HK-2 (cell line): ENCODE data around the gene GRIN1.

Experiments used
- DNase-seq: peaks from one replicate; pipeline ENCODE4 v3.0.0-alpha.2; 2018; ENCODE audit not compliant: unreplicated experiment

GRIN1 gene

GRCh38 chr9:137193771-137194170, 54.8 kb downstream of the GRIN1 start:
- DNase-seq, result no peak

- peak; percentile 40 for DNase-seq
These were observed 55.4 kb downstream of the GRIN1 start for GRCh38 chr9:137194388-137194787.

- DNase-seq, result no peak
These were observed 56.0 kb downstream of the GRIN1 start for GRCh38 chr9:137194909-137195308.

- DNase-seq, result no peak
These were observed 56.7 kb downstream of the GRIN1 start for GRCh38 chr9:137195525-137196220.

DNA sequence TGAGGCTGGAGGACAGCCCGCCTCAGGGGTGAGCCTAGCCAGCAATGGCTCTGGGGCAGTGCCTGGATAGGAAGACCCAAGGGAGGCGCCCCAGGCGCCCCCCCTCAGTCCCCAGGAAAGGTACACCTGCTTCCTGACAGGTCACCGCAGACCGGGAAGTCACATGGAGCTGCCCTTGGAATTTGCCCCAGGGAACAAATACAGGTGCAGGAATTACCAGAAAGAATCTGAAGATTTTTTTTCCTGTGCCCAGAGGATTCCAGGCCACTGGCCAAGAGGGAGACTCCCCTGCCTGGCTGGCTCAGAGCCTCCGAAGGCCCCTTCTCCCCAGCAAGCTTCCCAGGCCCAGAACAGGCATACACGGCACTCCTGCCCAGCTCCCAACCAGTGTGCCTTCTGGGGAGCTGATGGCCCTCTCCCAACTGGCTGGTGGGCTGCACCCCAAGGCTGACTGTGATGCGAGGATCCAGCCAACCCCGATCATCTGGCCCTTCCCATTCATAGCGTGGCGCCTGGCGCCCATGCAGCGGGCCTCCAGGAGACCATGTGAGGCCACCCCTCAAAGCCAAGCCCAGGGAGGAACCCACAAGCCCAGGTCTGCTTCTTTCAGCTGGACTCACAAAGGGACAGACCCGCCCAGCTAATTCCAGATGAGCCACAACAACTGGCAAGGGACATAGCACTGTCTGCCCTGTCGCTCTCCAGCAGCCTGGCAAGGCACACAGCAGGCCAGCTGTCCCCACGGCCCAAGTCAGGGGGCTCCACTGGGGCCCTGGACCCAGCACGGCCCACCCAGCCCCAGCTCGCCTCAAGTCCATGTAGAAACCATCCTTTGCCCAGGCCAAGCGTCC, 59.3 kb downstream of the GRIN1 start:
- DNase-seq, result no peak

- DNase-seq, result no peak
These were observed 59.9 kb downstream of the GRIN1 start for GRCh38 chr9:137198902-137199283.

DNA sequence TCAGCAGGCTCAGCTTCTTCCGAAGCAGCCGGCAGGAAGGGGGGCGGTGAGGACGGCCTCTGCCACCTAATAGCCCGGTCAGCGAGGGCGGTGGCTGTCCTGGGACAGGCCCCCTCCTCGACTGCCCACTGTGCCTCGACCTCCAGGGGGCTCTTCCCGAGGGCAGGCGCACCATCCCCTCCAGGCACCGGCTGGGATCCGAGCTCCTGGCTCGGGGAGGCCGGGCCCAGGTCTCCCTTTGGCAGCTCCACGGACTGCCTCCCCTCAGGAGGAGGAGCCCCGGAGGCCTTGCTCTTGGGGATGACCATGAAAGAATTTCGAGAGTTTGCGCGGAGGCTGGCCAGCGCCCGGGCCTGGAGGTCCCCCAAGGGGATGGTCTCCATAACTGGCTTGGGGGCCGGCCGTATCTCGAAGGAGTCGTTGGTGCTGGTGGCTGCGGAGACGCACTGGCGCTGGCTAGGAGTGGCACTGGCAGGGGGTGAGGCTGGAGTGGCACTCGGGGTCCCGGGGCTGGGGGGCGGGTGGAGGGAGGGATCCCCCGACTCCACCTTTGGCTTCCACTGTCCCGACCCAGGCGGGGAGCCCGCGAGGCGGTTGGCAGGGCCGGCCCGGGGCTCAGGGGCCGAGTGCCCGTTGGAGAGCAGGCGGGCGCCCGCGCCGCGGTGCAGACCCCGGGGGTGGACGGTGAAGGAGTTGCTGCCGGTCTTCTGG, 60.6 kb downstream of the GRIN1 start:
- peak; percentile 47 for DNase-seq

DNA sequence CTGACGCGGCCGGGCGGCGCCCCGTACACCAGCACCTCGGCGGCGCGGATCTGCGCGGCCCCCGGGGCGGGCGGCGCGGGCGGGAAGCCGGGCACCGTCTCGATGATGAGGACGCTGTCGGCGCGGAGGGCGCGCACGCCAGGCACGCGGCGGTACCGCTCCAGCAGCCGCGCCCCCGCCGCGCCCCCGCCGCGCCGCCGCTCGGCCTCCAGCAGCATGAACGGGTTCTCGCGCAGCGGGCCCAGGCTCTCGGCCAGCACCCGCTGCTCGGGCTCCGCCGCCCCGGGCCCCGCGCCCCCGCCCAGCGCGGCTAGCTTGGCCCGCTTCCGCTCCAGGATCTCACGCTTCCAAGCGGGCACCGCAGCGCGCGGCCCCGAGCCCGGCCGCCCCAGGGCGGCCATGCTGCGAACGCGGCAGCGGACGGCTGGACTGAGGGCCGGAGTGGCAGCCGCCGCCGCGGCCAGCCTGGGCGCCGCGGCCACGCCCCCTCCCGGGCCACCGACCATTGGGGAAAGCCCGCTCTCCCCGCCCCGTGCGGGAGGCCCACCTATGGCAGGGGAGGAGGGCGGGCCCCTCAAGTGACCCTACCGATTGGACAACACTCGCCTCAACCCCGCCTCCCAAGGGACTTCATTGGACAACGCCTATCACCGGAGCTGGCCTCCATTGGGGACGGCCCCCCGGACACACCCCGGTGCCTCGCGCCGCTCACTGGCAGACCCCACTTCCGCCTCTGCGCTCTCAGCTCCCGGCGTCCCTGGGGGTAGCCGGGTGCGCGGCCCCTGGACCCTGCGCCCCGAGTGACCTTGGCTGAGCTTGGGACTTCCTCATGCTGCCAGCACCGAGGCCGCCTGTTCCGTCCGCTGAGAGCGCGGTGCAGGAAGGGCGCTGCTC, 61.6 kb downstream of the GRIN1 start, which contains the start of gene TPRN:
TSS of gene TPRN (minus strand) at position 431 of the 894 bp plus-strand sequence. CDS start at position 401, 30 bp downstream.
- DNase-seq, result peak; percentile 99

- no peak for DNase-seq
These were observed 62.4 kb downstream of the GRIN1 start for GRCh38 chr9:137201205-137201868.

DNA sequence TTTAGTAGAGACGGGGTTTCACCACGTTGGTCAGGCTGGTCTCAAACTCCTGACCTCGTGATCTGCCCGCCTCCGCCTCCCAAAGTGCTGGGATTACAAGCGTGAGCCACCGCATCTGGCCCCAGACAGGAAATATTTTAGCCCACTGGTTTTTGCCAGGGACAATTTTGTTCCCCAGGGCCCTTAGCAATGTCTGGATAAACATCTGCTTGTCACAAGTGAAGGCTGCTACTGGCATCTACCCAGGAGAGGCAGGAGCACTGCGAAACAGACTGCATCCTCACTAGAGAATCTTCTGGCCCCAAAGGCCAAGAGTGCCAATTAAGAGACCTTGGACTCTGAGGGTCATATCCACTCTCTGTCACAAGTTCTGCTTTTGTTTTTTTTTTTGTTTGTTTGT, 64.0 kb downstream of the GRIN1 start:
- no peak for DNase-seq

- DNase-seq, result no peak
These were observed 65.8 kb downstream of the GRIN1 start for GRCh38 chr9:137204731-137205125.

DNA sequence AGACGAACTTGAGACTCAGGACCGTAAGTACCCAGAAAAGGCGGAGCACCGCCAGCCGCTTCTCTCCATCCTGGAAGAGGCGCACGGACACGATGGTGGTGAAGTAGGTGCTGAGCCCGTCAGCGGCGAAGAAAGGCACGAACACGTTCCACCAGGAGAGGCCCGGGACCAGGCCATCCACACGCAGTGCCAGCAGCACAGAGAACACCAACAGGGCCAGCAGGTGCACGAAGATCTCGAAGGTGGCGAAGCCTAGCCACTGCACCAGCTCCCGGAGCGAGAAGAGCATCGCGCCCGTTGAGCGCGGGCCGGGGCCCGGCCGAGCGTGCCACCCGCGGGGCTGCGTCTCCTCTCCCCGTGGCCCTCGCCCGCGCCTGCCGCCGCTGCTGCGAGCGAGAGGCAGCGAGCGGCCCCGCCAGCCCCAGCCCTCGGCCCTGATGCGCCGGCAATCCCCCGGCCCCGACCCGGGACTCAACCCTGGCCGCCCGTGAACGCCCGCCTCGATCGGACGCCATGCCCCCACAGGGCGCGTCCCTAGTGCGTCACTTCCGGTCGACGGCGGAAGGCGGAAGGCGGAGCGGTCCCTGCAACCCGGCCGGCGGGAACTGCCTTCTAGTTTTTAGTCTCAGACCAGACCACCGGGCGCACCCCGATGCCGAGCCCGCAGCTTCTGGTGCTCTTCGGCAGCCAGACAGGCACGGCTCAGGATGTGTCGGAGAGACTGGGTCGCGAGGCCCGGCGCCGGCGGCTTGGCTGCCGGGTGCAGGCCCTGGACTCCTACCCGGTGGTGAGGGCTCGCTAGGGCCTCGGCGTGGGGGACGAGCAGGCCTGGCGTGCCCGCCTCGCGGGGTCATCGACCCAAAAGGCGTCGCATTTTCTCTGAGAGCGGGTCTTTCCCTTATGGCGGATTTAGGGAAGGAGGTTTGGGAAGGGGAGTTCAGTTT, 66.4 kb downstream of the GRIN1 start, which contains the start of the genes NDOR1 and TMEM203:
TSS of gene NDOR1 (plus strand) at position 575 of the 944 bp plus-strand sequence. CDS start at position 653, 78 bp downstream.
TSS of gene TMEM203 (minus strand) at position 523 of the 944 bp plus-strand sequence. CDS start at position 289, 234 bp downstream.
- peak; percentile 88 for DNase-seq

GRCh38 chr9:137206602-137207001, 67.6 kb downstream of the GRIN1 start:
- DNase-seq, result no peak

- DNase-seq, result no peak
These were observed 72.6 kb downstream of the GRIN1 start for GRCh38 chr9:137211532-137211931.

DNA sequence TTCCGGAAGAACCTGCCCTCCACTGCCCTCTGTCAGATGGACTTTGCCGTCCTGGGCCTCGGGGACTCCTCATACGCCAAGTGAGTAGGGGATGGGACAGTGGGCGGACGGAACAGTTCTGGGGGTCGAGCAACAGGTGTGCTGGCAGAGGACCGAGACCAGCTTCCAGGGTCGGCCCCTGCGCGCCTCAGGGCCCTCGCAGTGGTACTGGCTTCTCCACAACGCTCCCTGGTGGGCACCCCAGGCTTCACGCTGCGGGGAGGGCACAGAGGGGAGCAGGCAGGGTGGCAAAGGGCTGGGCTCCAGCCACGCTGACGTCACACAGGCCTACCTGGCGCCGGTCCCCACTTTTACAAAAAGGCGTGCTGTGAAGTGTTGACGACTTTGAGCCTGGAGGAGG, 73.6 kb downstream of the GRIN1 start:
- no peak for DNase-seq

DNA sequence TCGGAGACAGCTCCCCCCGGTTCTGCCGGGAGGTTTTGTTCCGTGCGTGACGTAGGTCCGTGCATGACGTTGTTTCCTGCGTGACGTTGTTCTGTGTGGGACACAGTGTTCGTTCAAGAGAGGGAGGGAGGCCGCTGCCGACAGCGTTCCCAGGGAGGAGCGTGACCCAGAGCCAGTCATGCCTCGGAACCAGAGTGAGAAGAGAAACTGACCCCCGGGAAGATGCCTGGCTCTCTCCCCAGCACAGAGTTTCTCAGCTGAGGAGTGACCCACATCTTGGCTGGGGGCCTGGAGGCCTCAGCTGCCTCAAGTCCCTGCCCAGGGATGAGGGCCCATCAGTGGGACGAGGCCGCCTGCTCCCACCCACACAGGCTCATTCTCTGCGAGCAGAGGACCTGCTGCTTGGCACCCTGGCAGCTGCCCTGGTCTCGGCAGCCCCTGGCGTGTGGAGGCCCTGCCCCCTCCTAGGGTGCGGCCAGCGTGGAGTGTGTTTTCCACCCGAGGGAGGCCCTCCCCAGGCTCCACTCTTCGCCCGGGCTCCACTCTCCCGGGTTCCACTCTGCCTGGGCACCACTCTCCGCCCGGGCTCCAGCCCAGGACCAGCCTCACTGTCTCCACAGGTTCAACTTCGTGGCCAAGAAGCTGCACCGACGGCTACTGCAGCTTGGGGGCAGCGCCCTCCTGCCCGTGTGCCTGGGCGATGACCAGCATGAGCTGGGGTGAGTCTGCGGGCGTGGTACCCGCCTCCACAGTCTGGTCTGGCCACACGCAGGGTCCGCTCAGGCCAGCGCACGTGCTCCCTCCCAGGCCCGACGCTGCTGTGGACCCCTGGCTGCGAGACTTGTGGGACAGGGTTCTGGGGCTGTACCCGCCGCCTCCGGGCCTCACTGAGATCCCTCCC, 74.5 kb downstream of the GRIN1 start:
- DNase-seq, result no peak

DNA sequence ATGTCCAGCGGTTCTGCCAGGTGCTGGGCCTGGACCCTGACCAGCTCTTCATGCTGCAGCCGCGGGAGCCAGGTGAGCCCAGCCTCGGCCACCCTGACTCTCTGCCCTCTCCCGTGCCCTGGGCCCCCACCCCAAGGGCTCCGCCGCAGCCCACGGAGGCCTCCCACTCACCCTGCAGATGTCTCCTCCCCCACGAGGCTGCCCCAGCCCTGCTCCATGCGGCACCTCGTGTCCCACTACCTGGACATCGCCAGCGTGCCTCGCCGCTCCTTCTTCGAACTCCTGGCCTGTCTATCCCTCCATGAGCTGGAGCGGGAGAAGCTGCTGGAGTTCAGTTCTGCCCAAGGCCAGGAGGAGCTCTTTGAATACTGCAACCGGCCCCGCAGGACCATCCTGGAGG, 75.7 kb downstream of the GRIN1 start:
- DNase-seq, result no peak
